ENCODE measurements around the gene EXOSC1. TPM values are rescaled to one million over a fixed set of nuclear protein-coding genes. Genes with fewer than 3 reads are reported as not detected.

EXOSC1 gene
- total RNA-seq, 1 experiment from 2014 or later = 56.5 TPM

DNA sequence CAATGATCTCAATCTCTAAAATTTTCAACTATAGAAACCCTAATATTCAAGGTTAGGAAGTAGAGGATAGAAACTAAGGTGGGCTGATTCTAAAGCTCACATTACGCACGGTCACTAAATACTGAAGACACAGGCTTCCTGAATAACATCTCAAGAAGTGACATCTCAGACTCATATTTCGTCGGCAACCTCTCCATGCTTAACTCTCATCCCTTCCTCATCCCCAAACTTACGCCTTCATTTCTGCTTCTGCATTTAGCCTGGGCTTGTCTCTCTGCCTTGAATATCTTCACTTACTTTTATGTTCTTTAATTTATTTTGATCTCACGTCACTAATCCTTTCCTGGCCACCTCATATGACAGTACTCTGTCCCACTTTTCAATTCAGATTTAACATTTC lies 10.6 kb downstream of the EXOSC1 start:
- no TSS peak for BruUV-seq (replicated peaks)
- Mint-ChIP-seq H3K4me1 (ENCODE audit: insufficient read depth, unreplicated experiment) (no peaks in the 10 kb centered on the region), H3K9me3 (ENCODE audit: unreplicated experiment) (no peaks in the 10 kb centered on the region), H3K27me3 (ENCODE audit: insufficient read depth, unreplicated experiment) (no peaks in the 10 kb centered on the region), H3K4me3 (ENCODE audit: unreplicated experiment) (no peak overlapping the region), H3K27ac (ENCODE audit: low read depth, unreplicated experiment) (peak overlapping the region; percentile 25), H3K36me3 (ENCODE audit: insufficient read depth, unreplicated experiment) (peaks cover 83% of the 10 kb centered on the region)
- CTCF ChIA-PET = no interaction called here
- no peak for DNase-seq (ENCODE audit: unreplicated experiment)
- no peak for TF ChIP-seq CTCF (IDR thresholded peaks at IDR 0.05; ENCODE audit: unreplicated experiment)
- intact Hi-C loops (cut with micrococcal nuclease) = no loop called here
- POLR2A ChIA-PET = interaction anchor here (1.1 to 2.6 kb wide), 2 partner anchors 9 to 12 kb away, joined by 3 to 15 read pairs; partner anchors contain the start of genes EXOSC1 and ZDHHC16

DNA sequence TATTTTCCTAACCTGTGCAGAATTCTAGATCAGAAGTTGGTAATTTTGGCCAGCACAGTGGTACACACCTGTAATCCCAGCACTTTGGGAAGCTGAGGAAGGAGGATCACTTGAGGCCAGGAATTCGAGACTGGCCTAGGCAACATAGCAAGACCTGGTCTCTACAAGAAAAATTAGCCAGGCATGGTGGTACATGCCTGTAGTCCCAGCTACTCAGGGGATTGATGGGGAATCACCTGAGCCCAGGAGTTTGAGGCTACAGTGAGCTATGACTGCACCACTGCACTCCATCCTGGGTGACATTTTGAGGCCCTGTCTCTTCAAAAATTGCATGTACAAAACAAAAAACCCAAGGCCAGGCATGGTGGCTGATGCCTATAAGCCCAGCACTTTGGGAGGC lies 11.2 kb downstream of the EXOSC1 start:
- H3K36me3 Mint-ChIP-seq (ENCODE audit: insufficient read depth, unreplicated experiment) = peaks cover 84% of the 10 kb centered on the region
- no peaks in the 10 kb centered on the region for H3K4me1 Mint-ChIP-seq (ENCODE audit: insufficient read depth, unreplicated experiment)
- BruUV-seq (replicated peaks) = no TSS peak
- POLR2A ChIA-PET = interaction anchor here (1.1 to 2.6 kb wide), 2 partner anchors 10 to 11 kb away, joined by 3 to 15 read pairs; partner anchors contain the start of genes EXOSC1 and ZDHHC16
- H3K27me3 Mint-ChIP-seq (ENCODE audit: insufficient read depth, unreplicated experiment) = no peaks in the 10 kb centered on the region
- no peak overlapping the region for H3K4me3 Mint-ChIP-seq (ENCODE audit: unreplicated experiment)
- TF ChIP-seq CTCF (IDR thresholded peaks at IDR 0.05; ENCODE audit: unreplicated experiment) = no peak
- intact Hi-C loops (cut with micrococcal nuclease) = no loop called here
- DNase-seq (ENCODE audit: unreplicated experiment) = no peak
- CTCF ChIA-PET = interaction anchor here (1.0 kb wide), 1 partner anchor 27 kb away, joined by 5 read pairs; no protein-coding TSS in a partner anchor
- H3K9me3 Mint-ChIP-seq (ENCODE audit: unreplicated experiment) = no peaks in the 10 kb centered on the region
- H3K27ac Mint-ChIP-seq (ENCODE audit: low read depth, unreplicated experiment) = no peak overlapping the region

DNA sequence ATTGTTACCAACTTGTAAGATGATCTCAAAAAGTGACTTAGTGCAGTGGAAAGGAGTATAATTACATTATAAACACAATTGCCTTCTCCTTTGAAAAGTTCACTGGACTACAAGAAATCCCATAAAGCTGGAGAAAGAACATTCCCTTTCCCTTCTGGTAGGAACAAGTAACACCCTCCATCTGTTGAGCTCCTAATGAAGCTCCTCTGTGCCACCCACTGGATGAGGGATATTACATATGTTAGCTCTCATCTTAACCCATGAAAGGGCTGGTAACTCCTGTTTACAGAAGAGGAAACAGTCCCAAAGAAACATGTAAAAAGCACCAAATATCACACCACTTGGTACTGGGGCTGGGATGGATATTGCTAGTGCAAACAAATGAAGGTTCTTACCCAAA lies 11.8 kb downstream of the EXOSC1 start:
- Mint-ChIP-seq H3K27me3 (ENCODE audit: insufficient read depth, unreplicated experiment) (no peaks in the 10 kb centered on the region), H3K27ac (ENCODE audit: low read depth, unreplicated experiment) (no peak overlapping the region), H3K9me3 (ENCODE audit: unreplicated experiment) (no peaks in the 10 kb centered on the region), H3K36me3 (ENCODE audit: insufficient read depth, unreplicated experiment) (peaks cover 85% of the 10 kb centered on the region), H3K4me3 (ENCODE audit: unreplicated experiment) (no peak overlapping the region), H3K4me1 (ENCODE audit: insufficient read depth, unreplicated experiment) (no peaks in the 10 kb centered on the region)
- ChIA-PET CTCF (interaction anchor here (0.6 to 1.0 kb wide), 3 partner anchors 26 to 41 kb away, joined by 3 to 5 read pairs (median 4); no protein-coding TSS in a partner anchor), POLR2A (interaction anchor here (1.1 to 2.6 kb wide), 2 partner anchors 11 kb away, joined by 3 to 15 read pairs; partner anchors contain the start of genes EXOSC1 and ZDHHC16)
- BruUV-seq (replicated peaks) = no TSS peak
- DNase-seq (ENCODE audit: unreplicated experiment) = no peak
- TF ChIP-seq CTCF (IDR thresholded peaks at IDR 0.05; ENCODE audit: unreplicated experiment) = no peak
- intact Hi-C loops (cut with micrococcal nuclease) = no loop called here

DNA sequence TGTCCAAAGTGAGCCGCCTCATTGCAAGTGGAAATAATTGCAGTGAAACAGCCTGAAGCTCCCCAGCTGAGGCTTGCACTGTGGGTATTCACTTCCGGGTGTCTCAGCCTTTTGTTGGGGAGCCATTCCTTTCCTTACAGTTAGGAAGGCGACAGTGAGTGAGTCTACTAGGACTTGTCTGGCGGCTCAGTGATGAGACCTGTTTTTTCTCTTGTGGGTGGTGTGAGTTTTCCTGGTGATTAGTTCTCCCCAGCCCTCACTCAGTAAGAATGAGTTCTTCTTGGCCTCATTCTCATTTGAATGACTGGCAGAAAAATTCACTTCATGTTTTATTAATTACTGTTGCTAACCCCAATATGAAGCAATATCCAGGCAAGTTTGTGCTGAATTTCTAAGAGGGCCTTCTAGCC lies 17.2 kb downstream of the EXOSC1 start:
- POLR2A ChIA-PET = interaction anchor here (1.1 to 4.1 kb wide), 13 partner anchors 9 to 288 kb away, joined by 3 to 34 read pairs (median 6); partner anchors contain the start of genes ANKRD2, EXOSC1, FRAT1 and FRAT2
- peaks cover 44% of the 10 kb centered on the region for H3K36me3 Mint-ChIP-seq (ENCODE audit: insufficient read depth, unreplicated experiment)
- H3K27ac Mint-ChIP-seq (ENCODE audit: low read depth, unreplicated experiment) = peak overlapping the region; percentile 73
- DNase-seq (ENCODE audit: unreplicated experiment) = no peak
- no peaks in the 10 kb centered on the region for H3K9me3 Mint-ChIP-seq (ENCODE audit: unreplicated experiment)
- H3K4me1 Mint-ChIP-seq (ENCODE audit: insufficient read depth, unreplicated experiment) = peaks cover 6% of the 10 kb centered on the region
- BruUV-seq (replicated peaks) = no TSS peak
- CTCF ChIA-PET = interaction anchor here (0.7 to 2.7 kb wide), 4 partner anchors 16 to 258 kb away, joined by 3 to 8 read pairs (median 4); no protein-coding TSS in a partner anchor
- no peaks in the 10 kb centered on the region for H3K27me3 Mint-ChIP-seq (ENCODE audit: insufficient read depth, unreplicated experiment)
- TF ChIP-seq CTCF (IDR thresholded peaks at IDR 0.05; ENCODE audit: unreplicated experiment) = no peak
- intact Hi-C loops (cut with micrococcal nuclease) = no loop called here
- peak overlapping the region; percentile 77 for H3K4me3 Mint-ChIP-seq (ENCODE audit: unreplicated experiment)
